Mesothelial cell of epicardium (in vitro differentiated cells): ENCODE measurements around the gene TMEM213. TPM values are rescaled to one million over a fixed set of nuclear protein-coding genes. Genes with fewer than 3 reads are reported as not detected.

Experiments
- DNase-seq, 2 experiments: peaks; one replicate each; pipeline ENCODE4 v3.0.0; 2021; ENCODE audit warnings: low spot score in 2 of 2; ENCODE audit not compliant: unreplicated experiment in 2 of 2
- H3K27ac Mint-ChIP-seq: 2 replicates; pipeline ENCODE4 v1.8.0; 2021; ENCODE audit warnings: mixed read lengths
- H3K27me3 Mint-ChIP-seq: 2 replicates; pipeline ENCODE4 v1.8.0; 2021; ENCODE audit warnings: low read depth, mixed read lengths
- H3K36me3 Mint-ChIP-seq: 2 replicates; pipeline ENCODE4 v1.8.0; 2021; ENCODE audit warnings: mixed read lengths
- H3K4me1 Mint-ChIP-seq: 2 replicates; pipeline ENCODE4 v1.8.0; 2021; ENCODE audit warnings: mixed read lengths
- H3K4me3 Mint-ChIP-seq: 2 replicates; pipeline ENCODE4 v1.8.0; 2021; ENCODE audit warnings: mild to moderate bottlenecking, moderate library complexity, mixed read lengths
- H3K9me3 Mint-ChIP-seq: 2 replicates; pipeline ENCODE4 v1.8.0; 2021; ENCODE audit warnings: mixed read lengths
- total RNA-seq: library from RNA; stranded (reverse); gene quantifications from 3 replicates; pipeline ENCODE4 v1.2.1, GENCODE V29; 2021
- TF ChIP-seq, protein P1 (sequence below): fragments of 200-600 bp; sonication (generic); IDR thresholded peaks from one replicate; pipeline ENCODE4 v1.5.0; 2021; ENCODE audit warnings: antibody characterized with exemption; ENCODE audit not compliant: unreplicated experiment

Gene TMEM213
- total RNA-seq, 1 donor from 2014 or later = not detected

GRCh38 chr7:138756591-138757242 lies 41.1 kb upstream of the TMEM213 start:
- H3K9me3 Mint-ChIP-seq = no peaks in the 10 kb centered on the region
- no peak overlapping the region for H3K4me3 Mint-ChIP-seq
- TF ChIP-seq, protein P1, sequence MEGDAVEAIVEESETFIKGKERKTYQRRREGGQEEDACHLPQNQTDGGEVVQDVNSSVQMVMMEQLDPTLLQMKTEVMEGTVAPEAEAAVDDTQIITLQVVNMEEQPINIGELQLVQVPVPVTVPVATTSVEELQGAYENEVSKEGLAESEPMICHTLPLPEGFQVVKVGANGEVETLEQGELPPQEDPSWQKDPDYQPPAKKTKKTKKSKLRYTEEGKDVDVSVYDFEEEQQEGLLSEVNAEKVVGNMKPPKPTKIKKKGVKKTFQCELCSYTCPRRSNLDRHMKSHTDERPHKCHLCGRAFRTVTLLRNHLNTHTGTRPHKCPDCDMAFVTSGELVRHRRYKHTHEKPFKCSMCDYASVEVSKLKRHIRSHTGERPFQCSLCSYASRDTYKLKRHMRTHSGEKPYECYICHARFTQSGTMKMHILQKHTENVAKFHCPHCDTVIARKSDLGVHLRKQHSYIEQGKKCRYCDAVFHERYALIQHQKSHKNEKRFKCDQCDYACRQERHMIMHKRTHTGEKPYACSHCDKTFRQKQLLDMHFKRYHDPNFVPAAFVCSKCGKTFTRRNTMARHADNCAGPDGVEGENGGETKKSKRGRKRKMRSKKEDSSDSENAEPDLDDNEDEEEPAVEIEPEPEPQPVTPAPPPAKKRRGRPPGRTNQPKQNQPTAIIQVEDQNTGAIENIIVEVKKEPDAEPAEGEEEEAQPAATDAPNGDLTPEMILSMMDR = no peak
- H3K27ac Mint-ChIP-seq = peak overlapping the region; percentile 57
- no peak for DNase-seq
- H3K4me1 Mint-ChIP-seq = peaks cover 41% of the 10 kb centered on the region
- no peaks in the 10 kb centered on the region for H3K36me3 Mint-ChIP-seq
- H3K27me3 Mint-ChIP-seq = no peaks in the 10 kb centered on the region

DNA sequence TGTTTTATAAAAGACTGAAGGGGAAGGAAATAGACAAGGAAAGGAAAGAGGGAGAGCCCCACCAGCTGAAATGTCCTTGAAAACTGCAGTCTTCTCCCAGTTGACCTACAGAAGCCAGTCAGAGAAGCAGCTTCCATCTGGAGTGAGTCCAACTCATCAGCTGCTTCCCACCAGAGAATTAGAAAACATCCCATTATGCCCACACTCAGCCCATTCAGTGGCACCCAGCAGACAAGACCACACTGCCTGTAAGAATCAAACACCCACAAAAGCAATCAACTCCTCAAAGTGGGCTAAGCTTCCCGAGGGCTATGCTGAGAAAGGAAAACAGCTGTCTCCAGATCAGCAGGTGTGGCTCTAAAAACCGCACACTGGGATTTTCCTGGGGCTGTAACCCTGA lies 29.6 kb upstream of the TMEM213 start:
- no peak overlapping the region for H3K4me3 Mint-ChIP-seq
- no peak overlapping the region for H3K27ac Mint-ChIP-seq
- TF ChIP-seq, protein P1 = no peak

DNA sequence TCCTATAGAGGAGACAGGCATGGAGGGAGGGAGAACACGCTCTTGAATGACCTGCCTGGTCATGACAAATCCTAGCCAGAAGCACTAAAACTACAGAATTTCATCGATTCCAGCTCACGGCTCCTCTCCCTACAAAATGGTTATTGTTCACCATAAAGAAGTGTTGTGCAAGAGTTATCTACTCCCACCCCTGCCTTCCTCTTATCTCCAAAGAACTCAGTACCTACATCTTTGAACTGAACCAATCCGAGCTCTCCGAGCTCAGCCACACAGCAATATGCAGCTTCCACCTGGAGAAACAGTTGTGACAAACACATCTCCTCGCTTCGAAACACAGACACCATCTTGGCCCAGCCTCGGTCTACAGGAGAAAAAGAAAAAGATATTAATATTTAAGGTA lies 26.9 kb upstream of the TMEM213 start:
- no peak for DNase-seq
- Mint-ChIP-seq H3K27ac (no peak overlapping the region), H3K36me3 (no peaks in the 10 kb centered on the region), H3K27me3 (no peaks in the 10 kb centered on the region), H3K4me1 (no peaks in the 10 kb centered on the region), H3K9me3 (no peaks in the 10 kb centered on the region), H3K4me3 (no peak overlapping the region)
- TF ChIP-seq, protein P1 = no peak

More for the DNA sequence above, 29.6 kb upstream of the TMEM213 start:
- H3K27me3 Mint-ChIP-seq = no peaks in the 10 kb centered on the region
- no peaks in the 10 kb centered on the region for H3K9me3 Mint-ChIP-seq
- no peak for DNase-seq
- H3K36me3 Mint-ChIP-seq = no peaks in the 10 kb centered on the region
- no peaks in the 10 kb centered on the region for H3K4me1 Mint-ChIP-seq

DNA sequence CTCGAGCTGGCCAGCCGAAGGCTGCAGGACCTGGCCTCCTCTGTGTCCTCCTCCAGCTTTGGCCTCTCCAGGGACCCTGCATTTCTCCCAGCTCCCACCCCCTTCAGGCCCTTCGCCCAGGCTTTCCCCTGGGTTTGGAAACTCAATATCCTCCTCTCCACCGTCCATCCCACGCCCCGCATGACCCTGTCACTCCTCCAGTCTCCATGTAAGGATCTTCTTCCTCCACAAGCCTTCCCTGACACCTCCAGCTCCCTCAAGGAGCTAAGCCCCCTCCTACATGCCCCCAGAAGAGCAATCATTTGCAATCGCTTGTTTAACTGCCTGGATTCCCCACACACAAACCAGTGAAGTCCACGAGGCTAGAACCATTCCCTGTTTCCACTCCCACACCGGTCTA lies 24.6 kb upstream of the TMEM213 start:
- Mint-ChIP-seq H3K4me3 (no peak overlapping the region), H3K27ac (no peak overlapping the region), H3K36me3 (no peaks in the 10 kb centered on the region), H3K9me3 (no peaks in the 10 kb centered on the region), H3K4me1 (no peaks in the 10 kb centered on the region), H3K27me3 (no peaks in the 10 kb centered on the region)
- DNase-seq = no peak
- TF ChIP-seq, protein P1 = no peak

GRCh38 chr7:138773817-138774216 lies 24.0 kb upstream of the TMEM213 start:
- Mint-ChIP-seq H3K27ac (no peak overlapping the region), H3K27me3 (no peaks in the 10 kb centered on the region), H3K4me3 (no peak overlapping the region), H3K36me3 (no peaks in the 10 kb centered on the region), H3K4me1 (no peaks in the 10 kb centered on the region), H3K9me3 (no peaks in the 10 kb centered on the region)
- DNase-seq = no peak
- TF ChIP-seq, protein P1 = no peak
